ENCODE data around the gene LY6G5B.

DNA sequence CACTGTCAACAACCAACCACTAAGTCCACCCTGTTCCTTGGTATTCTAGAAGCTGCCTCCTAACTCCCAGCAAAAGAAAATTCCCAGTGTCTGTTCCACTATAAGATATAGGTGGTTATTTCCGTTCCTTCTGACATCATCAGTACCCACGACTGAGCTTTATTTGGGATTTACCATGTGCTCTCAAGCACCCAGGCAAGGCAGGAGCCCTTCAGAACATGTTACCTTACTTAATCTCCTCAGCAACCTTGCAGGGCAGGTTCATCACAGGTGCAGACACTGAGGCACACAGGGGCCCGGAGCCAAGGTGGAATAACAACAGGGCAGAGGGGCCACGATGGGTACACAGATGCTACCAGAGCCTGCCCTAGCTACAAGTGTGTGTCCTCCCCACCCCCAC, 22.6 kb downstream of the LY6G5B start:
- TF ChIP-seq, protein P1, sequence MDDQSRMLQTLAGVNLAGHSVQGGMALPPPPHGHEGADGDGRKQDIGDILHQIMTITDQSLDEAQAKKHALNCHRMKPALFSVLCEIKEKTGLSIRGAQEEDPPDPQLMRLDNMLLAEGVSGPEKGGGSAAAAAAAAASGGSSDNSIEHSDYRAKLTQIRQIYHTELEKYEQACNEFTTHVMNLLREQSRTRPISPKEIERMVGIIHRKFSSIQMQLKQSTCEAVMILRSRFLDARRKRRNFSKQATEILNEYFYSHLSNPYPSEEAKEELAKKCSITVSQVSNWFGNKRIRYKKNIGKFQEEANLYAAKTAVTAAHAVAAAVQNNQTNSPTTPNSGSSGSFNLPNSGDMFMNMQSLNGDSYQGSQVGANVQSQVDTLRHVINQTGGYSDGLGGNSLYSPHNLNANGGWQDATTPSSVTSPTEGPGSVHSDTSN (IDR thresholded peaks at IDR 0.05), result no peak
- TF ChIP-seq, protein P2, sequence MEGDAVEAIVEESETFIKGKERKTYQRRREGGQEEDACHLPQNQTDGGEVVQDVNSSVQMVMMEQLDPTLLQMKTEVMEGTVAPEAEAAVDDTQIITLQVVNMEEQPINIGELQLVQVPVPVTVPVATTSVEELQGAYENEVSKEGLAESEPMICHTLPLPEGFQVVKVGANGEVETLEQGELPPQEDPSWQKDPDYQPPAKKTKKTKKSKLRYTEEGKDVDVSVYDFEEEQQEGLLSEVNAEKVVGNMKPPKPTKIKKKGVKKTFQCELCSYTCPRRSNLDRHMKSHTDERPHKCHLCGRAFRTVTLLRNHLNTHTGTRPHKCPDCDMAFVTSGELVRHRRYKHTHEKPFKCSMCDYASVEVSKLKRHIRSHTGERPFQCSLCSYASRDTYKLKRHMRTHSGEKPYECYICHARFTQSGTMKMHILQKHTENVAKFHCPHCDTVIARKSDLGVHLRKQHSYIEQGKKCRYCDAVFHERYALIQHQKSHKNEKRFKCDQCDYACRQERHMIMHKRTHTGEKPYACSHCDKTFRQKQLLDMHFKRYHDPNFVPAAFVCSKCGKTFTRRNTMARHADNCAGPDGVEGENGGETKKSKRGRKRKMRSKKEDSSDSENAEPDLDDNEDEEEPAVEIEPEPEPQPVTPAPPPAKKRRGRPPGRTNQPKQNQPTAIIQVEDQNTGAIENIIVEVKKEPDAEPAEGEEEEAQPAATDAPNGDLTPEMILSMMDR (IDR thresholded peaks at IDR 0.05), result no peak
- TF ChIP-seq, protein P3, sequence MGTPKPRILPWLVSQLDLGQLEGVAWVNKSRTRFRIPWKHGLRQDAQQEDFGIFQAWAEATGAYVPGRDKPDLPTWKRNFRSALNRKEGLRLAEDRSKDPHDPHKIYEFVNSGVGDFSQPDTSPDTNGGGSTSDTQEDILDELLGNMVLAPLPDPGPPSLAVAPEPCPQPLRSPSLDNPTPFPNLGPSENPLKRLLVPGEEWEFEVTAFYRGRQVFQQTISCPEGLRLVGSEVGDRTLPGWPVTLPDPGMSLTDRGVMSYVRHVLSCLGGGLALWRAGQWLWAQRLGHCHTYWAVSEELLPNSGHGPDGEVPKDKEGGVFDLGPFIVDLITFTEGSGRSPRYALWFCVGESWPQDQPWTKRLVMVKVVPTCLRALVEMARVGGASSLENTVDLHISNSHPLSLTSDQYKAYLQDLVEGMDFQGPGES (IDR thresholded peaks at IDR 0.05; ENCODE audit: low read depth, low read length), result no peak
- no peak for TF ChIP-seq CHD2 (IDR thresholded peaks at IDR 0.05; ENCODE audit: low read length, partially characterized antibody)
- no peak for TF ChIP-seq EP300 (IDR thresholded peaks at IDR 0.05; ENCODE audit: borderline replicate concordance in 1 of 2, low read depth in 1 of 2, low read length in 1 of 2)
- TF ChIP-seq FOXM1 (IDR thresholded peaks at IDR 0.05; ENCODE audit: low read depth), result no peak
- TF ChIP-seq RAD21 (IDR thresholded peaks at IDR 0.05; ENCODE audit: low read length), result no peak
- TF ChIP-seq, protein P4, sequence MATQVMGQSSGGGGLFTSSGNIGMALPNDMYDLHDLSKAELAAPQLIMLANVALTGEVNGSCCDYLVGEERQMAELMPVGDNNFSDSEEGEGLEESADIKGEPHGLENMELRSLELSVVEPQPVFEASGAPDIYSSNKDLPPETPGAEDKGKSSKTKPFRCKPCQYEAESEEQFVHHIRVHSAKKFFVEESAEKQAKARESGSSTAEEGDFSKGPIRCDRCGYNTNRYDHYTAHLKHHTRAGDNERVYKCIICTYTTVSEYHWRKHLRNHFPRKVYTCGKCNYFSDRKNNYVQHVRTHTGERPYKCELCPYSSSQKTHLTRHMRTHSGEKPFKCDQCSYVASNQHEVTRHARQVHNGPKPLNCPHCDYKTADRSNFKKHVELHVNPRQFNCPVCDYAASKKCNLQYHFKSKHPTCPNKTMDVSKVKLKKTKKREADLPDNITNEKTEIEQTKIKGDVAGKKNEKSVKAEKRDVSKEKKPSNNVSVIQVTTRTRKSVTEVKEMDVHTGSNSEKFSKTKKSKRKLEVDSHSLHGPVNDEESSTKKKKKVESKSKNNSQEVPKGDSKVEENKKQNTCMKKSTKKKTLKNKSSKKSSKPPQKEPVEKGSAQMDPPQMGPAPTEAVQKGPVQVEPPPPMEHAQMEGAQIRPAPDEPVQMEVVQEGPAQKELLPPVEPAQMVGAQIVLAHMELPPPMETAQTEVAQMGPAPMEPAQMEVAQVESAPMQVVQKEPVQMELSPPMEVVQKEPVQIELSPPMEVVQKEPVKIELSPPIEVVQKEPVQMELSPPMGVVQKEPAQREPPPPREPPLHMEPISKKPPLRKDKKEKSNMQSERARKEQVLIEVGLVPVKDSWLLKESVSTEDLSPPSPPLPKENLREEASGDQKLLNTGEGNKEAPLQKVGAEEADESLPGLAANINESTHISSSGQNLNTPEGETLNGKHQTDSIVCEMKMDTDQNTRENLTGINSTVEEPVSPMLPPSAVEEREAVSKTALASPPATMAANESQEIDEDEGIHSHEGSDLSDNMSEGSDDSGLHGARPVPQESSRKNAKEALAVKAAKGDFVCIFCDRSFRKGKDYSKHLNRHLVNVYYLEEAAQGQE (IDR thresholded peaks at IDR 0.05; ENCODE audit: low read depth, low read length), result no peak
- no peak for TF ChIP-seq JUND (IDR thresholded peaks at IDR 0.05)
- no peak for TF ChIP-seq FOSL2 (IDR thresholded peaks at IDR 0.05; ENCODE audit: borderline replicate concordance, low read depth)
- no peak for TF ChIP-seq NRF1 (IDR thresholded peaks at IDR 0.05; ENCODE audit: low read depth, low read length)
- TF ChIP-seq GATA2 (CRISPR knock-in tag; IDR thresholded peaks at IDR 0.05), result no peak

Data from SK-N-SH (cell line).